Measurements from ENCODE around the gene DDX27.

DDX27 gene

GRCh38 chr20:49278036-49278817, 59.0 kb downstream of the DDX27 start, which contains the start of gene ZNFX1:
ZNFX1 (minus strand) TSS chr20:49278057; CDS start chr20:49275839, 2,218 bp downstream.
- peak; percentile 94 for DNase-seq (ENCODE audit: low read depth)
- TF ChIP-seq CTCF (IDR thresholded peaks at IDR 0.05; ENCODE audit: low read depth, low read length, missing control alignments): no peak
- in situ Hi-C loops (cut with HindIII; ENCODE audit: low sequenced_read_pairs): no loop called here

GRCh38 chr20:49278818-49279676, 59.8 kb downstream of the DDX27 start:
- no peak for DNase-seq (ENCODE audit: low read depth)

More at GRCh38 chr20:49278036-49278817, 59.0 kb downstream of the DDX27 start, which contains the start of gene ZNFX1:
- peak within 1 kb of the TSS; percentile 96 for H3K4me3 ChIP-seq (ENCODE audit: low read depth, low read length)

GRCh38 chr20:49279677-49280462, 60.7 kb downstream of the DDX27 start:
- no peak for TF ChIP-seq CTCF (IDR thresholded peaks at IDR 0.05; ENCODE audit: low read depth, low read length, missing control alignments)
- DNase-seq (ENCODE audit: low read depth): no peak
- in situ Hi-C loops (cut with HindIII; ENCODE audit: low sequenced_read_pairs): no loop called here
- peak overlapping the region; percentile 96 for H3K4me3 ChIP-seq (ENCODE audit: low read depth, low read length)

More at GRCh38 chr20:49278818-49279676, 59.8 kb downstream of the DDX27 start:
- peak overlapping the region; percentile 96 for H3K4me3 ChIP-seq (ENCODE audit: low read depth, low read length)
- TF ChIP-seq CTCF (IDR thresholded peaks at IDR 0.05; ENCODE audit: low read depth, low read length, missing control alignments): no peak
- in situ Hi-C loops (cut with HindIII; ENCODE audit: low sequenced_read_pairs): no loop called here

GRCh38 chr20:49280463-49281058, 61.3 kb downstream of the DDX27 start:
- DNase-seq (ENCODE audit: low read depth): no peak
- in situ Hi-C loops (cut with HindIII; ENCODE audit: low sequenced_read_pairs): no loop called here
- H3K4me3 ChIP-seq (ENCODE audit: low read depth, low read length): peak overlapping the region; percentile 96
- no peak for TF ChIP-seq CTCF (IDR thresholded peaks at IDR 0.05; ENCODE audit: low read depth, low read length, missing control alignments)

GRCh38 chr20:49281059-49281912, 62.1 kb downstream of the DDX27 start:
- no peak for TF ChIP-seq CTCF (IDR thresholded peaks at IDR 0.05; ENCODE audit: low read depth, low read length, missing control alignments)
- peak overlapping the region; percentile 96 for H3K4me3 ChIP-seq (ENCODE audit: low read depth, low read length)
- in situ Hi-C loops (cut with HindIII; ENCODE audit: low sequenced_read_pairs): no loop called here
- no peak for DNase-seq (ENCODE audit: low read depth)
